KMS-11 (cell line): ENCODE data around the gene OSBPL3.

Experiments
- H2AFZ ChIP-seq: fragments of 200-600 bp; sonication (generic); 2 replicates; pipeline ENCODE4 v1.6.1; 2016; ENCODE audit warnings: antibody characterized with exemption, mixed run types, low read depth
- H3K27ac ChIP-seq: fragments of 200-600 bp; sonication (generic); 2 replicates; pipeline ENCODE4 v1.6.1; 2016; ENCODE audit warnings: mild to moderate bottlenecking, mixed run types
- H3K27me3 ChIP-seq: fragments of 200-600 bp; sonication (generic); 2 replicates; pipeline ENCODE4 v1.6.1; 2017; ENCODE audit warnings: mild to moderate bottlenecking, low read depth, mixed run types, moderate library complexity; ENCODE audit not compliant: insufficient read depth
- H3K36me3 ChIP-seq: fragments of 200-600 bp; sonication (generic); 2 replicates; pipeline ENCODE4 v1.6.1; 2017; ENCODE audit warnings: mild to moderate bottlenecking, mixed run types; ENCODE audit not compliant: insufficient read depth
- H3K4me1 ChIP-seq: fragments of 200-600 bp; sonication (generic); 2 replicates; pipeline ENCODE4 v1.6.1; 2016; ENCODE audit warnings: mild to moderate bottlenecking, low read depth, mixed run types; ENCODE audit not compliant: poor library complexity, severe bottlenecking
- H3K4me2 ChIP-seq: fragments of 200-600 bp; sonication (generic); 2 replicates; pipeline ENCODE4 v1.7.0; 2016; ENCODE audit warnings: mild to moderate bottlenecking, mixed run types
- H3K4me3 ChIP-seq: fragments of 200-600 bp; sonication (generic); IDR thresholded peaks from 2 replicates; pipeline ENCODE4 v1.6.1; 2017; ENCODE audit warnings: low read depth, low read length, mixed read lengths; ENCODE audit not compliant: insufficient read depth
- H3K79me2 ChIP-seq: fragments of 200-600 bp; sonication (generic); 2 replicates; pipeline ENCODE4 v1.6.1; 2016; ENCODE audit warnings: low read depth, mixed run types; ENCODE audit not compliant: insufficient read depth
- H3K9ac ChIP-seq: fragments of 200-600 bp; sonication (generic); 2 replicates; pipeline ENCODE4 v1.6.1; 2016; ENCODE audit warnings: mild to moderate bottlenecking, mixed run types
- H4K20me1 ChIP-seq: fragments of 200-600 bp; sonication (generic); 2 replicates; pipeline ENCODE4 v1.6.1; 2016; ENCODE audit warnings: mild to moderate bottlenecking, mixed run types; ENCODE audit not compliant: insufficient read depth
- CTCF ChIP-seq: fragments of 200-600 bp; sonication (generic); conservative IDR thresholded peaks from 2 replicates; pipeline ENCODE4 v1.6.1; 2017; ENCODE audit warnings: low read depth, mild to moderate bottlenecking, antibody characterized with exemption, low read length, moderate library complexity, mixed read lengths

Gene OSBPL3

GRCh38 chr7:24951441-24951980 lies 28.5 kb downstream of the OSBPL3 start:
- Histone ChIP-seq H4K20me1 (no peaks in the 10 kb centered on the region), H3K79me2 (peaks cover 60% of the 10 kb centered on the region), H3K36me3 (no peaks in the 10 kb centered on the region), H3K27ac (no peak overlapping the region), H3K4me1 (peaks cover 14% of the 10 kb centered on the region), H2AFZ (no peak overlapping the region), H3K27me3 (no peaks in the 10 kb centered on the region), H3K9ac (no peak overlapping the region), H3K4me2 (no peak overlapping the region), H3K4me3 (no peak overlapping the region)
- TF ChIP-seq CTCF = no peak

- H2AFZ ChIP-seq = no peak overlapping the region
- no peak overlapping the region for H3K9ac ChIP-seq
- TF ChIP-seq CTCF = no peak
- H3K4me3 ChIP-seq = no peak overlapping the region
- no peak overlapping the region for H3K27ac ChIP-seq
- no peaks in the 10 kb centered on the region for H3K27me3 ChIP-seq
- no peaks in the 10 kb centered on the region for H4K20me1 ChIP-seq
- peaks cover 17% of the 10 kb centered on the region for H3K4me1 ChIP-seq
- H3K79me2 ChIP-seq = peaks cover 45% of the 10 kb centered on the region
- no peaks in the 10 kb centered on the region for H3K36me3 ChIP-seq
- H3K4me2 ChIP-seq = no peak overlapping the region
Measured at GRCh38 chr7:24949884-24950283, 30.1 kb downstream of the OSBPL3 start.

GRCh38 chr7:24948739-24949138 lies 31.2 kb downstream of the OSBPL3 start:
- no peak overlapping the region for H3K4me3 ChIP-seq
- H3K36me3 ChIP-seq = no peaks in the 10 kb centered on the region
- H3K9ac ChIP-seq = no peak overlapping the region
- TF ChIP-seq CTCF = no peak
- H3K27me3 ChIP-seq = no peaks in the 10 kb centered on the region
- H3K4me2 ChIP-seq = no peak overlapping the region
- H3K27ac ChIP-seq = no peak overlapping the region
- H2AFZ ChIP-seq = no peak overlapping the region
- H3K79me2 ChIP-seq = peaks cover 45% of the 10 kb centered on the region
- H3K4me1 ChIP-seq = peaks cover 17% of the 10 kb centered on the region
- no peaks in the 10 kb centered on the region for H4K20me1 ChIP-seq

- no peaks in the 10 kb centered on the region for H4K20me1 ChIP-seq
- TF ChIP-seq CTCF = no peak
- H3K36me3 ChIP-seq = no peaks in the 10 kb centered on the region
- H3K9ac ChIP-seq = no peak overlapping the region
- no peak overlapping the region for H2AFZ ChIP-seq
- H3K4me3 ChIP-seq = no peak overlapping the region
- H3K27ac ChIP-seq = no peak overlapping the region
- H3K4me1 ChIP-seq = peaks cover 4% of the 10 kb centered on the region
- no peaks in the 10 kb centered on the region for H3K27me3 ChIP-seq
- H3K4me2 ChIP-seq = no peak overlapping the region
- H3K79me2 ChIP-seq = peaks cover 31% of the 10 kb centered on the region
Measured at GRCh38 chr7:24946467-24946866, 33.5 kb downstream of the OSBPL3 start.
